Lung (tissue), 12 donors: Measurements from ENCODE around the gene ISM1. TPM values are rescaled to one million over a fixed set of nuclear protein-coding genes. Genes with fewer than 3 reads are reported as not detected.

ENCODE experiments used
- ATAC-seq: fragments of 200-7000 bp; cut with Tn5 transposase; one replicate; pipeline ENCODE4 v1.9.1; 2020; ENCODE audit warnings: moderate number of reproducible peaks; ENCODE audit not compliant: insufficient read depth, low FRiP score
- DNase-seq, 3 donors: peaks; one replicate each; pipeline ENCODE4 v3.0.0-alpha.2; 2013 to 2017
- H3K27ac ChIP-seq, 2 donors: one replicate each; pipeline ENCODE4 v1.5.1; 2013; ENCODE audit warnings: mild to moderate bottlenecking in 2 of 2, moderate library complexity in 2 of 2, control low read depth in 1 of 2, inconsistent platforms in 1 of 2, low read depth in 1 of 2, low read length in 1 of 2
- H3K27me3 ChIP-seq, 3 donors: one replicate each; pipeline ENCODE4 v1.5.1; 2013; ENCODE audit warnings: low read length in 2 of 3; ENCODE audit not compliant: control insufficient read depth in 3 of 3, insufficient read depth in 3 of 3
- H3K36me3 ChIP-seq, 4 donors: one replicate each; pipeline ENCODE4 v1.5.1; 2013; ENCODE audit warnings: low read length in 4 of 4, mild to moderate bottlenecking in 1 of 4, moderate library complexity in 1 of 4; ENCODE audit not compliant: control insufficient read depth in 4 of 4, insufficient read depth in 4 of 4
- H3K4me1 ChIP-seq, 5 donors: one replicate each; pipeline ENCODE4 v1.5.1; 2013; ENCODE audit warnings: low read length in 5 of 5, mild to moderate bottlenecking in 2 of 5, moderate library complexity in 1 of 5; ENCODE audit not compliant: control insufficient read depth in 5 of 5, insufficient read depth in 5 of 5
- H3K4me3 ChIP-seq: one replicate; pipeline ENCODE4 v1.5.1; 2013; ENCODE audit warnings: mild to moderate bottlenecking, control low read depth, moderate library complexity
- H3K9ac ChIP-seq, 2 donors: one replicate each; pipeline ENCODE4 v1.5.1; 2013; ENCODE audit warnings: low read length in 2 of 2, control low read depth in 1 of 2; ENCODE audit not compliant: insufficient read depth in 1 of 2
- H3K9me3 ChIP-seq, 4 donors: one replicate each; pipeline ENCODE4 v1.5.1; 2013; ENCODE audit warnings: low read length in 3 of 4, mild to moderate bottlenecking in 1 of 4, moderate library complexity in 1 of 4; ENCODE audit not compliant: control insufficient read depth in 4 of 4, insufficient read depth in 3 of 4
- WGBS, 2 donors: extraction: QIAGEN DNeasy Blood & Tissue Kit; methylation state at CpG; one replicate each; pipeline ENCODE4 v1.1.7; 2013; 5-methylcytosine and 5-hydroxymethylcytosine counted together
- polyA plus RNA-seq, 2 donors: library from polyadenylated mRNA; stranded (reverse); fragments of 200-250 nt; gene quantifications; one replicate each; pipeline ENCODE4 v1.2.1, GENCODE V29; 2013
- total RNA-seq, 2 donors: library from RNA; depleted of rRNA in 1 of 2; stranded (reverse); fragments of >200 nt in 1 of 2; gene quantifications; one replicate each; pipeline ENCODE4 v1.2.1, GENCODE V29; 2014 to 2021
- TF ChIP-seq, protein P1 (sequence below): IDR thresholded peaks from 2 replicates; pipeline ENCODE4 v1.5.1; 2012; ENCODE audit warnings: mild to moderate bottlenecking; ENCODE audit errors: control extremely low read depth, extremely low read depth
- donor health status: control.
- donor health status: control.
- donor health status: Bipolar disorder and iron deficiency.
- donor health status: healthy.
- donor health status: DM: yes; HTN: yes; CAD: no.

ISM1 gene
- total and polyA plus RNA-seq, 4 donors: 1.6 to 13.6 (median 2.9) TPM

DNA sequence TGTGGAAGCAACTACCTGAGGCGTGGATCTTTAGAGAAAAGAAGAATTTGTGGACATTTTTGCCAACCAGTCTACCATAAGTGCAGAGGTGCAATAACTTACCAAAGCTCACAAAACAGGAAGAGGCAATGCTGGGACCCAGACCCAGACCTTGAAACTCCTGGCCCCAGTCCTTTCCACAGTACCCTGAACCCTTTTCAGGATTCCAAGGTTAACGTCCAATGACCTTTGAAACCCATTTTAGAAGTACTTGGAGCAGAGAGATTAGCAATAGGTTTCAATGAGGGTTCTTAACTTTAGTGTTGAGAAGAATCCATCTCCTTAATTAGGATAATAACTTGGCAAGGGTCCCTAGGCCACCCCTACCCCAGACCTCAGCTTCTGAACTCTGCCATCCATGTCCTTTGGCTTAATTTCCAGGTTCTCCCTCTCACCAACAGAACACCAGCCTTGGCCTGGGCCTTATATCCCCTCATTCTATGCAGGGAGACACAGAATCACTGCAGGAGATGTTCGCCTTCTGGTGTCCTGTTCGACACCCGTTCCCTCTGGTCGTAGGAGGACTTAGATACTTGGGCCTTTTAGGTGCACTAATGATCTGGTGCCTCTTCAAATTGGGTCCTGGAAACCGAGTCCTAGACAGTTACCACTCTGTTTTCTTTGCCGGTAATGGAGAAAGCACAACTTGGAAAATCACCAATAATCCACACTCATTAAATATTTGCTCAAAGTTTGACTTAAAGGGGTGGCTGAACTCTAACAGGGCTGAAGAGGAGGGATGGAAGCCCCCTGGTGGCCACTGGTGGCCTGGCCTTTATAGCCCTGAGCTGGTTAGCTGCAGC lies 40.6 kb downstream of the ISM1 start:
- 85 to 89% methylated on average over 8 of the region's 8 CpGs for WGBS, 2 donors
- Histone ChIP-seq H3K27me3 (no peaks in the 10 kb centered on the region), H3K27ac (no peak overlapping the region), H3K36me3 (no peaks in the 10 kb centered on the region), H3K4me3 (no peak overlapping the region), H3K9me3 (no peaks in the 10 kb centered on the region), H3K9ac (no peak overlapping the region), H3K4me1 (peaks cover 0 to 17% (median 10%) of the 10 kb centered on the region in 5 donors)
- peak; percentile 47 to 66 (median 56) for DNase-seq
- TF ChIP-seq, protein P1, sequence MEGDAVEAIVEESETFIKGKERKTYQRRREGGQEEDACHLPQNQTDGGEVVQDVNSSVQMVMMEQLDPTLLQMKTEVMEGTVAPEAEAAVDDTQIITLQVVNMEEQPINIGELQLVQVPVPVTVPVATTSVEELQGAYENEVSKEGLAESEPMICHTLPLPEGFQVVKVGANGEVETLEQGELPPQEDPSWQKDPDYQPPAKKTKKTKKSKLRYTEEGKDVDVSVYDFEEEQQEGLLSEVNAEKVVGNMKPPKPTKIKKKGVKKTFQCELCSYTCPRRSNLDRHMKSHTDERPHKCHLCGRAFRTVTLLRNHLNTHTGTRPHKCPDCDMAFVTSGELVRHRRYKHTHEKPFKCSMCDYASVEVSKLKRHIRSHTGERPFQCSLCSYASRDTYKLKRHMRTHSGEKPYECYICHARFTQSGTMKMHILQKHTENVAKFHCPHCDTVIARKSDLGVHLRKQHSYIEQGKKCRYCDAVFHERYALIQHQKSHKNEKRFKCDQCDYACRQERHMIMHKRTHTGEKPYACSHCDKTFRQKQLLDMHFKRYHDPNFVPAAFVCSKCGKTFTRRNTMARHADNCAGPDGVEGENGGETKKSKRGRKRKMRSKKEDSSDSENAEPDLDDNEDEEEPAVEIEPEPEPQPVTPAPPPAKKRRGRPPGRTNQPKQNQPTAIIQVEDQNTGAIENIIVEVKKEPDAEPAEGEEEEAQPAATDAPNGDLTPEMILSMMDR: peak; percentile 4
- peak; percentile 64 for ATAC-seq

DNA sequence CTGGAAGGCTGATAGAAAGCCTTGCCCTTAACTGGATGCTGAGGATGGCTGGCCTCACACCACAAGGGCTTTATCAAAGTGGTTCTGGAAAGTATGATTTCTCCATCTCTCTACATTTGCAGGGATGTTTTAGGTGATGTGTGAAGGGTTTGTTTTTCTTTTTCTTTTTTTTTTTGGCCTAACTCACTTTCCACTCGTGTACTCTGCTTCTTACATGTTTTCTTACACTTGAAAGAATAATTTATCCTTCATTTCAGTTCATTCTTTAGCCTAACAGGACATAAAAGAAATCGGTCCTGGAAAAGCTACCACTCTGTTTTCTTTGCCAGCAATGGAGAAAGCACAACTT lies 41.2 kb downstream of the ISM1 start:
- DNase-seq (peak in 1 of 3 donors; percentile 27), ATAC-seq (no peak)
- WGBS, 2 donors: 68 to 71% methylated on average over 2 of the region's 2 CpGs
- TF ChIP-seq, protein P1: no peak
- no peak overlapping the region for H3K9ac ChIP-seq
- H3K9me3 ChIP-seq: no peaks in the 10 kb centered on the region
- no peaks in the 10 kb centered on the region for H3K27me3 ChIP-seq
- H3K4me1 ChIP-seq: peaks cover 0 to 19% (median 11%) of the 10 kb centered on the region in 5 donors
- no peak overlapping the region for H3K27ac ChIP-seq
- no peaks in the 10 kb centered on the region for H3K36me3 ChIP-seq
- H3K4me3 ChIP-seq: no peak overlapping the region

DNA sequence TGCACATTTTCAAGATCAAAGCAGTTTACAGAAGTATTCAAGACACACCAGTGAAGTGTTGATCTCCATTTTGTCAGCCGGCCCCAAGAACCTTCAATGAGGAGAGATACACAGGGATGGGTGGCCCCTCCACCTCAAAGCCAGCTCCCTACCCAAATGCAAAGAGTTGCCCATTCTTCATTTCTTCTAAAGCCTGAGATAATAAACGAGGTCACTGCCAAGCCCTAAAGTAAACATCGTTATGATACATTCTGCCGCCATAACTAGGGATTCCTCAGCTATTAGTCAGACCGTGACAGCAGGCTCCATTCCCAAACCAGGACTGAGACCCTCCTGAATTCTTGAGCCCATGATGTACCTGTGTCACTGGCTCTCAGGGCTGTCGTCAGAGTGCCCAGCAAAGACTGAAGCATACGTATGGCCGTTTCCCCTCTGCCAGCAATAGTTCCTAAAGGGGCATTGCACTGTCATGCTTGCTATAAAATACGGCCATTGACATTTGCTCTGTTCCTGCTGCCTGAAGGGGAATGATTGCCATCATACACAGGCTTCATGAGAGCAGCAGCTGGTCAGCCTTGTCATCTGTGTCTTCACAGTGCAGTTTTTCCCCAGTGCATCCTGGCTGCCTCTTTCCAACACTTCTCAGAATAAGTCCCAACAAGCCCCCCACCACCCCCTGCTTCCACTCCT lies 41.7 kb downstream of the ISM1 start:
- H3K27ac ChIP-seq: no peak overlapping the region
- no peaks in the 10 kb centered on the region for H3K36me3 ChIP-seq
- H3K4me3 ChIP-seq: no peak overlapping the region
- ATAC-seq (no peak), DNase-seq (peak; percentile 22 to 70 (median 42))
- peaks cover 0 to 19% (median 11%) of the 10 kb centered on the region in 5 donors for H3K4me1 ChIP-seq
- no peaks in the 10 kb centered on the region for H3K9me3 ChIP-seq
- WGBS, 2 donors: 64 to 78% methylated on average over 9 of the region's 9 CpGs
- H3K27me3 ChIP-seq: no peaks in the 10 kb centered on the region
- TF ChIP-seq, protein P1: no peak
- H3K9ac ChIP-seq: no peak overlapping the region
